22Rv1 (cell line): Measurements from ENCODE around the gene CAPN12.

Experiments
- ZFX ChIP-seq: fragments of 450-650 bp; IDR thresholded peaks from 2 replicates; pipeline ENCODE4 v1.6.1; 2017; ENCODE audit warnings: antibody characterized with exemption, borderline replicate concordance
- TF ChIP-seq, protein P1 (sequence below): fragments of 450-650 bp; IDR thresholded peaks from 2 replicates; pipeline ENCODE4 v1.5.1; 2017; ENCODE audit warnings: mild to moderate bottlenecking

DNA sequence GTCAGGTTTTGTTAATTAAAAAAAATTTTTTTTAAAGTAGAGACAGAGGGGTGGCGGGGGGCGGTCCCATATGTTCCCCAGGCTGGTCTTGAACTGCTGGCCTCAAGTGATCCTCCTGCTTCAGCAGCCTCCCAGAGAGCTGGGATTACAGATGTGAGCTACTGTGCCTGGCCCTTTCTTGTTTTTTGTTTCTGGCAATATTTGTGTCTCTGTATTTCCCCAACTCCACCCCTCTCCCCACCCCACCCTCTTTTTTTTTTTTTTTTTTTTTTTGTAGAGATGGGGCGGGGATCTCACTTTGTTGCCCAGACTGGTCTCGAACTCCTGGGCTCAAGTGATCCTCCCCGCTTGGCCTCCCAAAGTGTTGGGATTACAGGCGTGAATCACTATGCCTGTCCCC is 600 bp upstream of the CAPN12 start:
- TF ChIP-seq, protein P1, sequence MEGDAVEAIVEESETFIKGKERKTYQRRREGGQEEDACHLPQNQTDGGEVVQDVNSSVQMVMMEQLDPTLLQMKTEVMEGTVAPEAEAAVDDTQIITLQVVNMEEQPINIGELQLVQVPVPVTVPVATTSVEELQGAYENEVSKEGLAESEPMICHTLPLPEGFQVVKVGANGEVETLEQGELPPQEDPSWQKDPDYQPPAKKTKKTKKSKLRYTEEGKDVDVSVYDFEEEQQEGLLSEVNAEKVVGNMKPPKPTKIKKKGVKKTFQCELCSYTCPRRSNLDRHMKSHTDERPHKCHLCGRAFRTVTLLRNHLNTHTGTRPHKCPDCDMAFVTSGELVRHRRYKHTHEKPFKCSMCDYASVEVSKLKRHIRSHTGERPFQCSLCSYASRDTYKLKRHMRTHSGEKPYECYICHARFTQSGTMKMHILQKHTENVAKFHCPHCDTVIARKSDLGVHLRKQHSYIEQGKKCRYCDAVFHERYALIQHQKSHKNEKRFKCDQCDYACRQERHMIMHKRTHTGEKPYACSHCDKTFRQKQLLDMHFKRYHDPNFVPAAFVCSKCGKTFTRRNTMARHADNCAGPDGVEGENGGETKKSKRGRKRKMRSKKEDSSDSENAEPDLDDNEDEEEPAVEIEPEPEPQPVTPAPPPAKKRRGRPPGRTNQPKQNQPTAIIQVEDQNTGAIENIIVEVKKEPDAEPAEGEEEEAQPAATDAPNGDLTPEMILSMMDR, result no peak
- TF ChIP-seq ZFX, result no peak
